Stimulated activated CD8-positive, alpha-beta memory T cell treated with anti-CD3 and anti-CD28 coated beads, Interleukin-15, amount 100 ng/mL, for 4 hours (primary cell): ENCODE data around the gene ALS2.

ENCODE experiments used
- DNase-seq, 2 donors: peaks; one replicate each; pipeline ENCODE4 v3.0.0-alpha.2; 2020; ENCODE audit warnings: low read depth in 2 of 2

Gene ALS2

DNA sequence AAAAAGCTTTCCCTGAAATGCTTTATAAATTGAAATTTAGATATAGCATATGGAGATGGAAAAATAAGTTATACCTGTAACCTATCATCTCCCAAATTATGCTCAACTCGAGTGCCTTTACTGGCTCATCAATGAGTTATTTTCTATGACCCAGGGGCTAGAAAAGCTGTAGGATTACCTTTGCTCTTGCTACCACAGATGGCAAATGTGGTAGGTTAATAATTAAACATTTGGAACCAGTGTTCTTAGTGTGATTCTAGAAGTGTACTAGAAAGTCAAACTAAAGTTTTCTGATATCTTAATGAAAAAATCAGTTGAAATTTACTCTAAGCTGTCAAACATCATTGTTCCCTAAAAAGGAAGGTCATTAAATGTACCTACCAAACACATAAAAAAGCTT lies 22.5 kb downstream of the ALS2 start:
- no peak for DNase-seq

DNA sequence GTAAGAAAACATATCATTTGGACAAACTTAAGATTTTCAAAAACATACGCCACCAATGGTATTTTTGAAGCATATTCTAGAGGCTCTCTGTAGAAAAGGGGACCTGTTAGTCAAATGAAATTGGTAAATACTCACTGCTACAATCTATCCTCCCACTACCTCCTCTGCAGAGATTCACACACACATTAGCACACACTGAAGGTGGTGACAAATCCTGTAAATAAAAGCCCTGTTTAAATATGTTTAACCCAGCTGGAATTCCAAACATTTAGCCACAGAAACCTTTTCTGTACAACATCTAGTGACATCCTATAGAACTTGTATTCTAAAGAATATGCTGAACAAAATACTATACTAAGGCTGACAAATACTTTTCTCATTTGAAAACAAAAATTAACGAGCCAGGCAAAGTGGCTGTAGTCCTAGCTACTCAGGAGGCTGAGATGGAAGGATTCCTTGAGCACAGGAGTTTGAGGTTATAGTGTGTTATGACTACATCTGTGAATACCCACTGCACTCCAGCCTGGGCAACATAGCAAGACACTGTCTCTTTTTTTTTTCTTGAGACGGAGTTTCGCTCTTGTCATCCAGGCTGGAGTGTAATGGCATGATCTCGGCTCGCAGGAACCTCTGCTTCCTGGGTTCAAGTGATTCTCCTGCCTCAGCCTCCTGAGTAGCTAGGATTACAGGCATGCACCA lies 25.9 kb downstream of the ALS2 start:
- DNase-seq = no peak

DNA sequence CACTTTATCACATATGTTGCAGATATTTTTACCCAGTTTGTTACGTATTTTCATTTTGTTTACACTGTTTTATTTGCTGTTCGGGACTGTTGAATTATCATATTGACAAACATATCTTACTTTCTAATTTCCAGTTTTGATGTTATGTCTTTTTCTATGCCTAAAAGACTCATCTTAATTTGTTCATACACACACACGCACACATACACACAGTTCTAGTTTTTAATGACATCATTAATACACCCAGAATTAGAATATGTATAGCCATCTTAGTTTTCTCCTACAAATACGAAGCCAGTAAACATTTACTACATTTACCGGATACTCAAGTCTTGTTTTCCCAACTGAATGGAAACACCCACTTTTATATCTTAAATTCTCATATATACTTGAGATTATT lies 29.2 kb downstream of the ALS2 start:
- no peak for DNase-seq

DNA sequence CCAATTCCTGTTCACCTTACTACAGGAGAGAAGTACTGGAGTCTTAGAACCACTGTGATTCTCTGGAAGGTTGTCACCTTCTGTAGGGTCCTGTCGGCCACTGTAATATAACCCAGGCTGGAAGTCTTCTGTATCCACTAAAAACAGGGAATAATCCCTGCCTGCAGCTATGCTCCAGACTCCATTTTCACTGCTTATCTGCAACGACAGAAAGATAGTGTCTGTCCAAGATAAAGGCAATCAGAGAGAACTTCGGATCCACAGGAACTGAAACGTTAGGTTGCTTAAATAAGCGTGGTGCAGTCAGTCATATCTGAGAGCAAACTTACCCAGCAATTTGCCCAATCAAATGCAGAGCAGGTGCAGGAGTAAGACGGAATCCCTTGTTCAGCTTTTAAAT lies 34.2 kb downstream of the ALS2 start:
- no peak for DNase-seq

GRCh38 chr2:201735486-201735885 lies 45.2 kb downstream of the ALS2 start:
- DNase-seq = no peak

DNA sequence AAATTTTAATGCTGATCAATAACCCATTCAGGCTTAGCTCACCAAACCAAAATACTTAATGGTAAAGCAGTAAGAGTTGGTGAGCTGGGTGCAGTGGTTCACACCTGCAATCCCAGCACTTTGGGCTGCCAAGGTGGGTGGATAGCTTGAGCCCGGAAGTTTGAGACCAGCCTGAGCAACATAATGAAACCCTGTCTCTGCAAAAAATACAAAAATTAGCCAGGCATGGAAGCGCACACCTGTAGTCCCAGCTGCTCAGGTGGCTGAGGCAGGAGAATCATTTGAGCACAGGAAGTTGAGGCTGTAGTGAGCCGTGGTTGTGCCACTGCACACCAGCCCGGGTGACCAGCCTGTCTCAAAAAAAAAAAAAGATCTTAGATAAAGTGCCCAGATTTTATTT lies 46.6 kb downstream of the ALS2 start:
- no peak for DNase-seq

DNA sequence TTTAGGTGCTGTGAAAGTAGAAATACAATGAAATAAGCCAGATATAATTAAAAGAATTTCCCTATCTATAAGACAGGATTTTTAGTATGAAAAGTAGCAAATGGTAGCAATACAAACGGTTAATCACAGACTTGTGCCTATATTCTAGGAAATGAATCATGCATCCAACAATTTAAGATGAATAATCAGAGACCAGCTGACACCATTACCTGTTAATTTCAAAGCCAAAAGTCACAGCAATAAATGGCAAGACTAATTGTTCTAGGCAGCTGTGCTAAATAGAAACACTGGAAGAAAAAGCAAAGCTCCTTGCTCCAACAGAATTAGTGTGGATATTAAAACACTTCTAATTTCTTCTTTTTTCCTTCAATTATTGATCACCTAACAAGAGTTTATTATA lies 47.2 kb downstream of the ALS2 start:
- no peak for DNase-seq

- DNase-seq = no peak
Observed at GRCh38 chr2:201730651-201731285, 50.0 kb downstream of the ALS2 start.

DNA sequence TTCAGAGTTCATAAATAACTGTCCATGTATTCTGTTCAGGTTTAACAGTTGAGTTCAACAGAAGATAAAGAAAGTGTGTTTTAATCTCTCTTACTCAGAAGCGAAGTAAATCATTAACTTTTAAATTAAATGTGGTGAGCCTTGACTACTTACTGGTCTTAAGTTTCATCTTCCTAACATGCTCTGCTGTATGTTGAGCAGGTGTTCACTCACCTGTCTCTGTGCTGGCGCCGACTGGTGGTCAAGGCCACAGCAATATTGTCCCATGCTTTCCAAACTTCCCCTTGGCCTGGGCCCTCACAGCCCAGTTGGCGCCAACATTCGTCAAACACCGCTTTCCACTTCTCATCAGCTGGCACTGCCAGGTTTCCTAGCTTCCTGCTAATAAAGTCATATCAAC lies 65.3 kb downstream of the ALS2 start:
- no peak for DNase-seq

GRCh38 chr2:201712726-201713125 lies 68.0 kb downstream of the ALS2 start:
- DNase-seq = no peak

DNA sequence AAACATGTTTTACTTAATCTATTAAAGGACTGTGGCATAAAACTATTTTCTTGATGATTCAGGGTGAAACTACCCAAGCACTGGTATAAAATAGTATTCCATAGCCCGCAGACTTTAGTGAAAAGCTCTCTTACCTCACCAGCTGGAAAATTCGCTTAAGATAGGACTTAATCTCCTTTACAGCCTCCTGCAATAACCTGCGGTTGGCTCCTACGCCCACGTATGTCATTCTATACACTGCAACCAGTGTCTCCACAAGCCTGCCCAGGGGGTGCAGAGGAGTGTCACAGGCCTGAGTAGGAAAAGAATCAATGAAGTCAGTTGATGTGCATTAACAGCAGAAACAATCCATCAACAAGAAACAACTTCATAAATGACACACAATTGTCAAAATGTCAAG lies 71.0 kb downstream of the ALS2 start:
- no peak for DNase-seq

GRCh38 chr2:201709049-201709448 lies 71.7 kb downstream of the ALS2 start:
- no peak for DNase-seq

- DNase-seq = no peak
Observed at GRCh38 chr2:201707753-201708152, 73.0 kb downstream of the ALS2 start.

- no peak for DNase-seq
Observed at GRCh38 chr2:201707142-201707541, 73.6 kb downstream of the ALS2 start.

- DNase-seq = no peak
Observed at GRCh38 chr2:201704536-201704935, 76.2 kb downstream of the ALS2 start.

DNA sequence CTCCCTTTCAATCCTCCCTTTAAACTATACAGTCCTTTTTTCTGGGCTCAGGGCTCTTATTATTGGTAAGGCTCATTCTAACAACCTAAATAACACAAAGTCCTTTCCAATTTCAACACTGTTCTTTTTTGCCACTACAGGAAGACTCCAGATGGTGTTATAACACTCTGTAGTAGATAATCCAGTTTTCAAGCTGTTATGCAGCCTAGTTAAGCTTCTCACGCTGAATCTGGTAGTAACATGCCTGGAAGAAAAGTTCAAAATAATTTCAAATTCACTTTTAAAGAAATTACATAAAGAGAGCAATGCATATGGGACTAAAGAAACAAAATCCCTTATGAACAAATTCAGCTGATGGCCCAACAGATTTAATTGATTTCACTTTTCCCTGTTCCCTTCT lies 79.1 kb downstream of the ALS2 start:
- no peak for DNase-seq

DNA sequence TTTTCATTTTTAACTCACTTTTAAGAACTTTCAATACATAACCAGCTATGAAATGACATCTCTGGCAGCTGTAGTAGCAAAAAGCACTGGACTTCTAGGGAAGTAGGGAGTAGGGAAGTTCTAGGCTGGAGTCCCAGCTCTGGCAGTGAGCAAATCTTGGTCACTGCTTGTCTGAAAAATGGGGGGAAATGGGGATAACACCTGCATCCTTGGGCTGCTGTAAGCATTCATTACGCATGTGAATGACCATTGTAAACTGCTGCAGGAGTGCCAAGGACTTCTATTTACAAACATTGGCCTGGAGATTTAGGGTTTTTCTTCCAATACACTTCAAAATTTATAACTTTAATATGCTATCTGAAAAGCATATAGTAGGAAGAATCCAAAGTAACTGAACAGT lies 81.3 kb downstream of the ALS2 start:
- DNase-seq = no peak

DNA sequence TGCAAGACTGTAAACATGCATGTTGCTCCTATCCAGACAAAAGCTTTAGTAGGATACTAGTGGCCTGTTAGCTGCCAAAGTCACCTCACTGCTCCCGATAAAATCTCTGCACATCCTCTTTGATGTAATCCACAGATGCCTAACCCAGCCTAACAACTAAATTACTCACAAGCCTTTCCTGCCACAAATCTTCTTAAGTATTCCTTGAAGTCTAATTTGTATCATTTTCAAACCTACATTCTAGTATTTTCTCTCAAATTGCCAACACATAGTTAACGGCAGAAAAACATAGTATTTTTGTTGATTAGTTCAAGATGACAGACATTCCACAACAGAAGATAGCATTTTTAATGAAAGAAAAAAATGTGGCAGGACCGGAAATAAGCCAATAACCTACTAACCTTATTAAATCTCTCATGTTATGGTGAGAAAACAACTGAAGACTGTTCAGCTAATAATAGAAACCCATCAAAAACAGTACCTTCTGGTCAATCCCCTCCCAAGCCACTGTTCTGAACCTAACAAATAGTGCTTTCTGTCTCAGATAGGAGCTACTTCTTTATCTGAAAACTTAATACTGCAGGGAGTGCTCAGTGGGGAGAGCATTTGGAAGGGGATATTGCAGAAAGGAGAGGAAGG lies 82.0 kb downstream of the ALS2 start, which contains the start of gene MPP4:
Gene MPP4, minus strand, starts transcription at position 57 of the 639 bp plus-strand sequence. CDS start 4,690 bp downstream, outside the sequence.
- no peak for DNase-seq

GRCh38 chr2:201697899-201698298 lies 82.8 kb downstream of the ALS2 start:
- DNase-seq = no peak

DNA sequence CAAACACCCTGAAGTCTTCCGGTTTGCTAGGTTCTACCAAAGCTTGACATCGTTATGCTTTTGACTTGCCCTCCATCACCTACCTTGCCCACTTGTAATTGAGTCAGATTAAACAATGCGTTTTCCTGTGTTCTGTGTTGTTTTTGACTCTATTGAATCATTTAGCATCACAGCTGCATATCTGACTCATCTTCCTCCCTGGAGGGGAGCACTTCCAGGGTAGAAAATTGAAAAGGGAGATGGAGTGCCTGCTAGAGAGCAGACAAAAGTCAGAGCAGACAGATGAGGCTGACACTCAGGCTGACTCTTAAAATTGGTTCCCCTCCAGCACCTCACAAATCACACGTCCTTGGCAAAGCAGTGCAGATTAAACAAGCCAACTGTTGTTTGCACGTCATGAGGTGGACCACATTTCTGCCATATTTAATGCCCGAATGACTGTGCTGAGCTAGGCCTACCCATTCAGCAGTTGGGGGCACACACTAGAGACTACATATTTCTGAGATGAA lies 84.5 kb downstream of the ALS2 start:
- DNase-seq = no peak

GRCh38 chr2:201685156-201685555 lies 95.6 kb downstream of the ALS2 start:
- DNase-seq = no peak

DNA sequence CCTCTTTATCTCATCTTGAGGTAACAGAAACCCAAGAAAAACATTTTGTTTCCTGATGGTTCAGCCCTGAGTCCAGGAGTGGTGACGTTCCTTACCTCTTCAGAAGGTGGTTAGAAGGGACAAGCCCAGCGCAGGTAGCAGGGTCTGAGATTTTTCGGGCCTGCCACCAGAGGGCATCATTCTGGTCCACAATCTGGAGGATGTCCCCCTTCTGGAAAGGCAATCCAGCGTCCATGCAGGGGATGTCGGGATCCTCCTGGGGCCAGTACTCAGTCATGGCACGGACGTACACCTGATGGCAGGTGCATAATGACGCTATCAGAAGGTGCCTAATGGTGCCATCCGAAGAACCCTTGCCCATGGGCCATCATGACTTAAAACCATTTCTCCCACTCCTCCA lies 100.0 kb downstream of the ALS2 start:
- no peak for DNase-seq

DNA sequence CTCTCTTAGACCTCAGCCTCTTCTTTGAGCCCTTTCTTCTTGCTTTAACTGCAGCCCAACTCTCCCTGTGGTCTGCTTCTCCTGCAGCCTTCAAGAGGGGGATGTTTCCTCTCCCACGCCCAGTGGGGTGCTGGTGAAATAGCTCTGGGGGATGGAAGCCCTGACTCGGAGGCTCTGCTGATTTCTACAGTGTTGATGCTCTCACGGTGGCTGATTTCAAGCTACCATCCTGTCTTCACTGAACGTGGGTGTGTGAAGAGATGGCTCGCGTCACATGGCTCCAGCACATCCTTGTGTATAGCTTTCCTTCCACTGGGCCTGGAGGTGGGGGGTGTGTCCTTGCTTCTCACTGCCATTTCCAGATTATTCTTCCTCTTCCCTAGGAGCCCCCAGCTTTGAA lies 102.3 kb downstream of the ALS2 start:
- DNase-seq = no peak
